IPS-20b (cell line): ENCODE results near the gene GRK5.

Experiments used
- H3K27ac ChIP-seq: one replicate; pipeline ENCODE4 v1.5.1; 2013; ENCODE audit warnings: low read length
- H3K27me3 ChIP-seq: 2 replicates; pipeline ENCODE4 v1.6.1; 2013; ENCODE audit warnings: mild to moderate bottlenecking, low read length, inconsistent platforms; ENCODE audit not compliant: insufficient read depth
- H3K36me3 ChIP-seq: 2 replicates; pipeline ENCODE4 v1.6.1; 2013; ENCODE audit warnings: low read depth, mild to moderate bottlenecking, inconsistent platforms, low read length, moderate library complexity; ENCODE audit not compliant: insufficient read depth
- H3K4me1 ChIP-seq: 2 replicates; pipeline ENCODE4 v1.6.1; 2013; ENCODE audit warnings: mild to moderate bottlenecking, control low read depth, inconsistent platforms, low read length, moderate library complexity; ENCODE audit not compliant: insufficient read depth
- H3K4me3 ChIP-seq: 2 replicates; pipeline ENCODE4 v1.5.1; 2013; ENCODE audit warnings: mild to moderate bottlenecking, low read length, inconsistent platforms
- H3K9ac ChIP-seq: 2 replicates; pipeline ENCODE4 v1.6.1; 2013; ENCODE audit warnings: low read depth, mild to moderate bottlenecking, inconsistent platforms, low read length, moderate library complexity
- H3K9me3 ChIP-seq: 2 replicates; pipeline ENCODE4 v1.6.1; 2013; ENCODE audit warnings: mild to moderate bottlenecking, low read depth, low read length, inconsistent platforms; ENCODE audit not compliant: insufficient read depth

GRK5 gene

DNA sequence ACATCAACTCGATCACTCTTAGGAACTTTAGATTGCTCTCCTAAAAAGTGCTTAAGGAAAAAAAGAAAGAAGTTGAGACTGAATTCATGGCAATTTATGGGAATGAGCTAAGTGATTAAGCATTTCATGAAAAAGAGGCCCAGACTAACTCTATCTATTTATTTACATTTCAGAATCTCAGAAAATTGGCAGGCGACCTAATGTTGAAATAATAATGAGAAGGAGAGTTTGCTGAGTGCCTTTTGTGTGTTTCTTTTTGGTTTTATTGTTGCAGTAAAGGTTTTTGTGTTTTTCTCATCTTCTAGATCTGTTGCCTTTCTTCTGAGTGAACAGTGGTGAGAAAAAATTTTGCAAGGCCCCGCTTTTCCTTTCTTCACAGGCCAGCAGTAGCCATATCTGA lies 3.8 kb downstream of the GRK5 start:
- Histone ChIP-seq H3K36me3 (no peaks in the 10 kb centered on the region), H3K27me3 (peaks cover 23% of the 10 kb centered on the region), H3K27ac (no peak overlapping the region), H3K4me1 (peaks cover 20% of the 10 kb centered on the region), H3K9me3 (no peaks in the 10 kb centered on the region), H3K9ac (no peak overlapping the region), H3K4me3 (no peak overlapping the region)

DNA sequence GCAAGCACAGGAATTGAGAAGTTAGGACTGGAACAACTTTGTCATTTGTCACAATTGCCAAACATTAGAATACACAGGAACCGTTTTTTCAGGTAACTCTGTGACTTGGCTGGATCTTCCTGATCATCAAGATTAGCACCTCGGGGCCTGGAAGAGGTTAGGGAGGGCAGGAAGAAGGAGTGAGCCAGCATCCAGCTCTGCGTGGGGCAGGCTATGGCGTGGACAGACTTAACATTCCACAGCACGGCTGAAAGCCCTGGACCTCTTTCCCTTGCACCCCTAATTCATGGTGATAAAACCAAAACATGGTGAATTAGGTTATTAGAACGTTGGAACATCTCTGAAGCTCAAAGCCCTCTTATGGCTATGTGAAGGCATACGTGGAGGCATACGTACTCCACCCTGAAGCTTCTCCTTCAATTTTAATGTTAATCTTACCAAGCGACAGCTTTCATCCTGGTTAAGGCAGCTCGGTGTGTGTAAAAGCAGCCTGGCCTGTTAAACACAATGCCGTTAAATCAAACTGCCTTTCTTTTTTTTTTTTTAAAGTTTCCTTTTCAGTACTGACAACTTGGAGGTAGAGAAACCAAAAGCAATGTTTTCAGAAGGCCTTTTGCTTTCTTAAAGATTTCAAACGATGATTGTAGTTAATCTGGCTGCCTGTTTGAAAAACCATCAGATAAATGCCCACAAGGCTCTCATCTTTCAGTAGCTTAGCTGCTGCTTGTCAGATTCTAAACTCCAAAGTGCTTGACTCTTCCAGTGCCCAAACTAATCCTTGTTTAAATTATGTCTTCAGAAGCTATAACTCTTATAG lies 4.5 kb downstream of the GRK5 start:
- H3K27me3 ChIP-seq, result peaks cover 23% of the 10 kb centered on the region

DNA sequence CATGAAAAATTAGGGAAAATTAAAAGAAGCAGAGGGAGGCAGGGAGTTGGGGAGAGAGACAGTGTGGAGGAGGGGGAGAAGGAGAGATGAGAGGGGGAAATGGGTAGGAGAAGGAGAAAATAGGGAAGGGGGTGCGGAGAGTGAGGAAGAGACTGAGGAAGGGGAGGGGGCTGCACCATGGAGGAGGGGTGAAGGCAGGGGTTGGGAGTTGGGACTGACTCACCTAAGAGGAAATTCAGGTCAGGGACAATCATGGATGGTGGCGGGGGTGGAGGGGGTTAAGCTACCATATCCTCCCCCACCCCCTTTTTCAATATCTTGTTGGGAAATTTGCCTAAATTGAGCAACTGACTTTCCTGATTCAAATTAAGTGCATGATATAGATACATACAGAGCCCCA lies 8.0 kb downstream of the GRK5 start:
- no peak overlapping the region for H3K27ac ChIP-seq
- H3K4me1 ChIP-seq, result peaks cover 6% of the 10 kb centered on the region
- no peak overlapping the region for H3K4me3 ChIP-seq
- H3K9me3 ChIP-seq, result no peaks in the 10 kb centered on the region
- no peaks in the 10 kb centered on the region for H3K27me3 ChIP-seq
- no peaks in the 10 kb centered on the region for H3K36me3 ChIP-seq
- no peak overlapping the region for H3K9ac ChIP-seq

More for the DNA sequence above, 4.5 kb downstream of the GRK5 start:
- H3K4me1 ChIP-seq, result peaks cover 20% of the 10 kb centered on the region
- H3K9ac ChIP-seq, result no peak overlapping the region
- H3K27ac ChIP-seq, result no peak overlapping the region
- no peak overlapping the region for H3K4me3 ChIP-seq
- no peaks in the 10 kb centered on the region for H3K36me3 ChIP-seq
- H3K9me3 ChIP-seq, result no peaks in the 10 kb centered on the region

DNA sequence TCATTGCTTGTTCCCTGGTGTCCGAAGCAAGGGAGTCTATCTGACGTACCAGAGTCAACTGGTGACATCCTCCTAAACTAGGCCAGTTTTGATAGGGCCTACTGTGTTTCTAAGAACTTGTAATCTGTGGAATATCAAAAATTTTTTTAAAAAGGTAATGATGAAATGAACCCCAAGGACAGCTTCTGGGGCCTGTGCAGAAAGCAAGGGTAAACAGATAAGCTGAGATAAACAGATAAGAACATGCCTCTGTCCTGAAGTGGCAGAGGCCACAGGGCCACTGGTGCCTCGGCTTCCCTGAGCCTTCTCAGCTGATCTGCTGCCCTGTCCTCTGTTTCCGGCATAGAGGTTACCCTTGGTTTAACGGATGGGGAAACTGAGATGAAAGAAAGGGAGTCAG lies 8.8 kb downstream of the GRK5 start:
- no peak overlapping the region for H3K9ac ChIP-seq
- H3K4me3 ChIP-seq, result no peak overlapping the region
- H3K9me3 ChIP-seq, result no peaks in the 10 kb centered on the region
- H3K4me1 ChIP-seq, result peaks cover 6% of the 10 kb centered on the region
- H3K27ac ChIP-seq, result no peak overlapping the region
- no peaks in the 10 kb centered on the region for H3K27me3 ChIP-seq
- H3K36me3 ChIP-seq, result no peaks in the 10 kb centered on the region

DNA sequence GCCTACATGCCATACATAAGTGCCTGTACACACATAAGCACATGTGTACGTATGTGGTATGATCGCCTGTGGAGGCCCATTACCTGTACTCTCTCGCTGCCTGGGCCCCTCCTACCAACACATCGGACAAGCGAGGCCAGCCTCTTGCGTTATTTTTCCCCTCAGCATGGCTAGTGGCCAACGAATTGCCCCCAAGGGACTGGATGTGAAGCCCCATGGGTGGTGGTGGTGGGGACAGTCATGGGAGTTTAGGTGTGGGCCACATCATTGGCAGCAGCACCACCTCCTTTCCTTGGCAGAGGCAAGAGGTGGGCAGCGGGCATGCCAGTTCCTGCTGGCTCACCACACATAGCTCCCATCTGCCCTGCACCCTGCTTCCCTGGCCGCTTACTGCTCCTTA lies 10.0 kb downstream of the GRK5 start:
- H3K4me1 ChIP-seq, result peaks cover 8% of the 10 kb centered on the region; the same call in 1 of the 2 replicates
- H3K9me3 ChIP-seq, result no peaks in the 10 kb centered on the region
- no peak overlapping the region for H3K4me3 ChIP-seq
- H3K27me3 ChIP-seq, result no peaks in the 10 kb centered on the region
- no peak overlapping the region for H3K9ac ChIP-seq
- no peaks in the 10 kb centered on the region for H3K36me3 ChIP-seq
- no peak overlapping the region for H3K27ac ChIP-seq

DNA sequence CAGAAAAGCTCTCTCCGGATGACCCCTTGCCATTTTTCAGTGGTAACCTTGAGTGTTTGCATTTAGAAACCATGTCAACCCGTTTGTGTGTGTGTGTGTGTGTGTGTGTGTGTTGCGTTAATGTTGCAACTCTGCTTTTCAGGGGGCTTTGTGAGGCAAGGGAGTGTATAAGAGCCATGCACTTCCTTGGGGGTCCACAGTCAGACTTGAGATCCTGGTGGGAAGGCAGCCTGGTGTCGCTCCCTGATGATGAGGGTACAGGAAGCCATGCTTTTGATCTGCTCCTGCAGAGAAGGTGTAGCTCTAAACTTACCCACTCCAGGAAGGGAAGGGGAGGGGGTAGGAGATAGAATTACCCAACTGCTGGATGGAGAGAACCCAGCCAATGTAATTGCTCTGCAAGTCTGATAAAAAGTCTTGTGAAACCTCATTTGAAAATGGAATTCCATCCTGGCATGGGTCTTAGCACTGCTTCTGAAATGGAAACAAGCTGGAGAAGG lies 10.7 kb downstream of the GRK5 start:
- no peaks in the 10 kb centered on the region for H3K36me3 ChIP-seq
- no peak overlapping the region for H3K9ac ChIP-seq
- H3K27me3 ChIP-seq, result no peaks in the 10 kb centered on the region
- H3K9me3 ChIP-seq, result no peaks in the 10 kb centered on the region
- H3K27ac ChIP-seq, result no peak overlapping the region
- peaks cover 13% of the 10 kb centered on the region; the same call in 1 of the 2 replicates for H3K4me1 ChIP-seq
- no peak overlapping the region for H3K4me3 ChIP-seq

DNA sequence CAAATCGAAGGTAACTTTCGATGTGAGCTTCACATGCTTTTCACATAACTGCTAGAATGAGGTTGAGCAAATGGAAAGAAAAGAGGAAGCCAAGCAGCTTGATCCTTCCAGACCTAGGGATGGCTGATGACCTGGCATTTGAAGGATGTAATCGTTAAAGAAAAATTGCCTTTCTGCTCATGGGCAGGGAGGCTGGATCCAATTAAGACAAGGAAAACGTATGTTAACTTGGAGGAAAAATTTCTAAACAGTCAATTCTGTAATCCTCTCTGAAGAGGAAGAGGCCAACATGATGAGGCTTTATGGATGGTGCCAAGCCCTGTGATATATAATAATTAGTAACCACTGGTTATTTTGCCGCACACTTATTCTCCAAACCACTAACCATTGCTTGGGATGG lies 12.5 kb downstream of the GRK5 start:
- Histone ChIP-seq H3K27me3 (no peaks in the 10 kb centered on the region), H3K9ac (no peak overlapping the region), H3K4me3 (no peak overlapping the region), H3K27ac (no peak overlapping the region), H3K4me1 (peaks cover 13% of the 10 kb centered on the region; the same call in 1 of the 2 replicates), H3K36me3 (no peaks in the 10 kb centered on the region), H3K9me3 (no peaks in the 10 kb centered on the region)

DNA sequence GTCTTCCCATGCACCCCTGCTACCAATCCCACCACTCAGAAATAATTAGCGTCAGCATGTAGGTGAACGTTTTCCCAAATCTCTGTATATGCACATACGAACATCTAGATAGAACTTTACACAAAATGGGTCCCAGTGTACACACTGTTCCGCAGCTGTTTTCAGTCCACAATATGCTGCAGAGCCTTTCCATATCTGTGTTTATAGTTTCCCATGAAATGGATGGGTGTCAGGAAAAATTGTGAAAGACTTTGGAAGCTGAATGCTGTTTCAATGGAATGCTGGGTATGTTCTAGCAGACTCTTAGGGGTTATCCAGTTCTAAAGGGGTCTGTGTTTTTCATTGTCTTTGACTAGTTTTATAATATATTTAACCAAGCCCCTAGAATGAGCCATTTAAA lies 13.8 kb downstream of the GRK5 start:
- H3K9me3 ChIP-seq, result no peaks in the 10 kb centered on the region

DNA sequence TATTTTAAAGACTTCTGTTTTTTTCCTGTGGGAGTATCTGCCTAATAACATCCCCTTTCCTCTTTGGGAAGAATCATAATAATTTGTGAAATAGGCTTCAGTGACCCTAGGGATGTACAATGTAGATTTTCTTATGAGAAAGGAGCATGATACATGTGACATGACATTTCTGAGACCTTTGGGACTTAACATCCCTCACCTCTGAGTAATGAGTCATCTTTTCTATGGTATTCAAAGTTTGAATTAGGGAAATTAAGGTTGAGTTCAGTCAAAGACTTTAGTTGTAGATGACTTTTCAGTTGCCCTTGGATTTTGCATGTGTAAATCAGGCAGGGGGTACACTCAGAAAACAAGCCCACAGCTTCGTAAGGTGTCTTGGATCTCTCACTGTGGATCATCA lies 14.3 kb downstream of the GRK5 start:
- H3K4me3 ChIP-seq, result no peak overlapping the region

More for the DNA sequence above, 13.8 kb downstream of the GRK5 start:
- peaks cover 13% of the 10 kb centered on the region; the same call in 1 of the 2 replicates for H3K4me1 ChIP-seq
- no peaks in the 10 kb centered on the region for H3K36me3 ChIP-seq
- no peak overlapping the region for H3K4me3 ChIP-seq
- H3K27ac ChIP-seq, result no peak overlapping the region
- H3K9ac ChIP-seq, result no peak overlapping the region
- H3K27me3 ChIP-seq, result no peaks in the 10 kb centered on the region

DNA sequence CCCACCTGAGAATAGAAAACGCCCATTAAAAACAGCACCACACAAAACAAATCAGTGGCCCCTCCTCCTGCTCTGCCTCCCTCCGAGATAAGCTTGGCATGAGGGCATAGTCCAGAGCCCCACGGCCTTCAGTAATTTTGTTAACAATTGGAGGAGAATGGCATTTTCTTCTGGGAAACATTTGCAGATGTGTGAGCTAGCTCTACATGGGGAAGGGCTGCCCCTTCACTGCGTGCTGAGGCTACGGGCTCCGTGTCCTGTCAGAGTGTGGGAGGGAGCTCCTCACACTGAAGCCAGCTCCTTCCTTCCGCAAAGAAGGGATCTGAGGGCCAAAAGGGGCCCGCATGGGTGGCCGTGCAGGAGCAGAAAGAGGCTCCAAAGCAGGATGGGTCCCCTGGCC lies 15.2 kb downstream of the GRK5 start:
- Histone ChIP-seq H3K27me3 (no peaks in the 10 kb centered on the region), H3K9ac (0 out of 2 replicates have a peak overlapping the region, but pooled peaks have one; percentile 24), H3K4me1 (peaks cover 13% of the 10 kb centered on the region; the same call in 1 of the 2 replicates), H3K9me3 (no peaks in the 10 kb centered on the region), H3K36me3 (no peaks in the 10 kb centered on the region), H3K27ac (no peak overlapping the region), H3K4me3 (no peak overlapping the region)

More for the DNA sequence above, 14.3 kb downstream of the GRK5 start:
- H3K27me3 ChIP-seq, result no peaks in the 10 kb centered on the region
- H3K9me3 ChIP-seq, result no peaks in the 10 kb centered on the region
- H3K4me1 ChIP-seq, result peaks cover 13% of the 10 kb centered on the region; the same call in 1 of the 2 replicates
- no peak overlapping the region for H3K9ac ChIP-seq
- H3K36me3 ChIP-seq, result no peaks in the 10 kb centered on the region
- no peak overlapping the region for H3K27ac ChIP-seq

DNA sequence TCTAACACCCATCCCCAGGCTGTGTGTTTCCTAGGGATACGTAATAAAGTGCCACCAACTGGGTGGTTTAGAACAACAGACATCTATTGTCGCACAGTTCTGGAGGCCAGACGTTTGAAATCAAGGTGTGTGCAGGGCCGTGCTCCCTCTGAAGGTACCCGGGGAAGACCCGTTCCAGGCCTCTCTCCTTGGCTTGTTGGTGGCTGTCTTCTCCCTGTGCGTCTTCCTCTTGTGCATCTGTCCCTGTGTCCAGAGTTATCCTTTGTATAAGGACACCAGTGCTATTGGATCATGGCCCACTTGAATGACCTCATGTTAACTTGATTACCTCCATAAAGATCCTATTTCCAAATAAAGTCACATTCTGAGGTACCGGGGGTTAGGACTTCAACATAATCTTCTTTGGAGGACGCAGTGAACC lies 15.6 kb downstream of the GRK5 start:
- Histone ChIP-seq H3K4me3 (no peak overlapping the region), H3K9ac (no peak overlapping the region), H3K4me1 (peaks cover 13% of the 10 kb centered on the region; the same call in 1 of the 2 replicates), H3K27me3 (no peaks in the 10 kb centered on the region), H3K27ac (no peak overlapping the region), H3K36me3 (no peaks in the 10 kb centered on the region), H3K9me3 (no peaks in the 10 kb centered on the region)

DNA sequence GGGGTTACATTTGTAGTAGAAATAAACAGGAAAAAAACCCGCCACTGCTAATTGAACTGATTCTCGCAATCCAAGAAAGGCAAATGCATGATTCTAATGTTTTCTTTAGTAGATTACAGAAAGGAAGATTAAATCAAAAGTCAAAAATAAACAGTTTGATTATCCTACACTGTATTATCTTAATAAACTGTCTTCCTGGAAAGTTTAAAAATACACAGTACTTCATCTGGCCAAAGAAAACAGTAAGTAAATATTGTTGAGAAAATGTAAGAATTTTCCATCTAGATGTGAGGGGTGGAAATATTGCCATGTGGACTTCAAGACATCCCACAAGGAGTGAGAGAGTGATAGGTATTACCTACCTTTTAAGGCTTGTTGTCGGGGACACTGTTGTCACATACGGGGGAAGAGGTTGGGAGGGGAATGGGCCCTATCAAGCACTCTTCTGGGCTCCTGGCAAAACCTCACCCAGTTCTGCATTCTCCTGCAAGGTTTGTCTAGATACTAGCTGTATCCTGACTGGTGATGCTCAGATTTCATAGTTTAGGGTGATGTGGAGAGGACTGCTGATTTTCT lies 17.8 kb downstream of the GRK5 start:
- H3K9ac ChIP-seq, result no peak overlapping the region
- no peak overlapping the region for H3K27ac ChIP-seq
- H3K9me3 ChIP-seq, result no peaks in the 10 kb centered on the region
- H3K4me1 ChIP-seq, result peaks cover 13% of the 10 kb centered on the region; the same call in 1 of the 2 replicates
- H3K27me3 ChIP-seq, result no peaks in the 10 kb centered on the region
- no peak overlapping the region for H3K4me3 ChIP-seq
- no peaks in the 10 kb centered on the region for H3K36me3 ChIP-seq
